22Rv1 (cell line): ENCODE data around the gene TMEM200C.

Experiments used
- H3K27ac ChIP-seq: fragments of 450-650 bp; 2 replicates; pipeline ENCODE4 v1.5.1; 2017
- CTCF ChIP-seq: fragments of 450-650 bp; IDR thresholded peaks from 2 replicates; pipeline ENCODE4 v1.5.1; 2017; ENCODE audit warnings: mild to moderate bottlenecking
- ZFX ChIP-seq: fragments of 450-650 bp; IDR thresholded peaks from 2 replicates; pipeline ENCODE4 v1.6.1; 2017; ENCODE audit warnings: antibody characterized with exemption, borderline replicate concordance

TMEM200C gene

GRCh38 chr18:5895299-5895875, at the start of gene TMEM200C:
Gene TMEM200C, minus strand, starts transcription at chr18:5895522. Its CDS starts 3,459 bp downstream, at chr18:5892063.
- TF ChIP-seq ZFX (no peak), CTCF (no peak)
- no peak within 1 kb of the TSS for H3K27ac ChIP-seq

- no peak overlapping the region for H3K27ac ChIP-seq
- TF ChIP-seq ZFX (no peak), CTCF (no peak)
These were observed 49.1 kb upstream of the TMEM200C start for GRCh38 chr18:5944448-5944847.

- H3K27ac ChIP-seq, result no peak overlapping the region
- TF ChIP-seq CTCF, result no peak
- TF ChIP-seq ZFX, result no peak
These were observed 48.2 kb upstream of the TMEM200C start for GRCh38 chr18:5943514-5943913.

GRCh38 chr18:5942591-5942990, 47.3 kb upstream of the TMEM200C start:
- H3K27ac ChIP-seq, result no peak overlapping the region
- no peak for TF ChIP-seq ZFX
- TF ChIP-seq CTCF, result no peak

- H3K27ac ChIP-seq, result no peak overlapping the region
- TF ChIP-seq CTCF, result no peak
- TF ChIP-seq ZFX, result no peak
These were observed 46.6 kb upstream of the TMEM200C start for GRCh38 chr18:5941890-5942289.

- no peak for TF ChIP-seq CTCF
- no peak for TF ChIP-seq ZFX
- H3K27ac ChIP-seq, result no peak overlapping the region
These were observed 44.7 kb upstream of the TMEM200C start for GRCh38 chr18:5939801-5940667.

GRCh38 chr18:5937795-5938194, 42.5 kb upstream of the TMEM200C start:
- TF ChIP-seq CTCF (no peak), ZFX (no peak)

More at GRCh38 chr18:5937795-5938194, 42.5 kb upstream of the TMEM200C start:
- H3K27ac ChIP-seq, result no peak overlapping the region
